Hippocampal formation (tissue), 2 donors: ENCODE results near the gene SPHKAP.
"Not testable (repeated sequence)": the region's sequence is repeated elsewhere in the genome, so short reads cannot be mapped to it uniquely, and the experiment has no call there.

Experiments
- DNase-seq, 2 donors: peaks; one replicate each; lab custom pipeline; 2025; lab: John Stamatoyannopoulos, UW

SPHKAP gene

DNA sequence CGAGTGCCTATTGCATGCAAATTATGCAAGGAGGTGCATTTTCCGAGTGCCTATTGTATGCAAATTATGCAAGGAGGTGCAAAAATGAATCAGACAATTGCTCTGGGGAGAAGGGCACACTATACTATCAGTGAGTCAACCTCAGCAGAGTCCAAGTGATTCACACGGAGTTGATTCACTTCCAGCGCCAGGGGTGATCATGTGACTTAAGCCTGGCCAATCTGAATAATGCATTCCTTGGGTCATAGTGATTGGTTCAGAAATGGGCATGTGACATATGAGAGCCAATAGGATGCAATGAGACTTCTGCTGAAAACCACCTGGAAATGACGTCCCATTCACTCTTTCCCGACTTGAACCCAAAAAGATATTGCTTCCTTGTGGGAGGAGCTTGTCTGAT, 157.9 kb downstream of the SPHKAP start:
- DNase-seq, result no peak

DNA sequence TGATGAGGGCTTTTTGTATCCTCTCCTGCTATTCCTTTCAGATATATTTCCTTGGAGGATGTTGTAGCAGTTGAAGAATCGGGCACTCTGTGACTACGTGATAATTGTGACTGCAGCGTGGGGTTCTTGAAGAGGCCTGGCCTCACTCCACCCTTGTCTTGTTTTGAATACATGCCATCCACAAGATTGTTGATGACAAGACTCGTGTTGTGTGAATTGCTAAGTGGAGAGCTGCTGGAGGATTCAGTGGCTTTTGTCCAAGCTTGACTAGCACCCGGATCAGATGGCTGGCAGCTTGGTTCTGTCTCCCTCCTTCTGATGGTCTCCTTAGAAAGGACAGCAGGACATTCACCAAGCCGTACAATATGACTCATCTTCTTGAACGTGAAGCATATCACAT, 163.2 kb downstream of the SPHKAP start:
- DNase-seq, result no peak

DNA sequence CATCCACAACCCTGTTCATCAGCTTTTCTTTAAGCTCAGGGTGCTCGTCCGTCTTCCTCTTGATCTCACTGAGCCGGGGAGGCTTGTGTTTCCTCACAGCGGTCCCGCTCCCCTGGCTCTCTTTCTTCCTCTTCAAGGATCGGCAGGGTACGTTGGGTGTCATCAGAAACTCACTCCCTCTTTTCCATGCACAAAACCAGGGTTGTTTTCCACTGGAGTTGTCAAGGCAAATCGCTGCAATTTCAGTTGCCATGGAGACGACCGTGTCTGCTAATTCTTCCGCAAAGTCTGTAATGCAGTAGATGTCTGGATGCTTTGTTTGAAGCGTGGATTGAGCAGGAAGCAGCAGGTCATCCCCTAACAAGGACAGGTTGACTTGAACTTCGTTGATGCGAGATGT, 163.7 kb downstream of the SPHKAP start:
- DNase-seq, result no peak

DNA sequence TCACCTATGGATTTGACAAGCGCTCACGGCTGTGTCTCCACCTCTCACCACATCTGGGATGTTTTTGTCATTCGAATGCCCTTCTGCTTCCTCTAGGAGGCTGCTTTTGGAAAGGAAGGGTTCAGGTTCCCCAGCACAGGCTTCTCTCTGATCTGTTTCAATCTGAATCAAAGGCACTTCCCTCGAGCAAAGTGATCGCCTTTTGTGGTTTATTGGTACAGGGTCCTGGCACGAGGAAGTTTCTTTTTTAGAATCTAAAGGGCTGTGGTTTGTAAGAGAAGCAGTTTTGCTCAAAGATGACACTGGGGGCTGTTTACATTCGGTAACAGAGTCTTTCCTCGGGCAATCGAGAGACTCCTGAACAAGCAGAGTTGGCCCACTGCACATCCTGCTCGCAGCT, 165.1 kb downstream of the SPHKAP start:
- no peak for DNase-seq

DNA sequence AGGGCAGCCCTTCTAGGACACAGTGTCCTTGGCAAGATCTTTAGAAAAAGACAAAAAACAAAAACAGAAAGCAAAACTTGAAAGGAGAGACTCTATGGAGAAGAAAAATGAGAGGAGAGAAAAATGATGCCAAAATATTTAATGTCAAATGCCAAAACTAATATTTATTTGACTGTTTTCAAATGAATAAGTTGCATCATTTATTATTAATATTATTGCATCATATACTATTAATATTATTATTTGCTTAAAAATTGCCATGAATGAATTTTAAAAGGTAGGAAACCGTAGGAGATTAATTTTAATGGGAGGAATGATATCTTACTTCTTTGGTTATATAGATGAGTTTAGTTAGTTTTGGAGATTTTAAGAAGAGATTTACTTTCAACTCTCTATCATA, 165.7 kb downstream of the SPHKAP start:
- no peak for DNase-seq

DNA sequence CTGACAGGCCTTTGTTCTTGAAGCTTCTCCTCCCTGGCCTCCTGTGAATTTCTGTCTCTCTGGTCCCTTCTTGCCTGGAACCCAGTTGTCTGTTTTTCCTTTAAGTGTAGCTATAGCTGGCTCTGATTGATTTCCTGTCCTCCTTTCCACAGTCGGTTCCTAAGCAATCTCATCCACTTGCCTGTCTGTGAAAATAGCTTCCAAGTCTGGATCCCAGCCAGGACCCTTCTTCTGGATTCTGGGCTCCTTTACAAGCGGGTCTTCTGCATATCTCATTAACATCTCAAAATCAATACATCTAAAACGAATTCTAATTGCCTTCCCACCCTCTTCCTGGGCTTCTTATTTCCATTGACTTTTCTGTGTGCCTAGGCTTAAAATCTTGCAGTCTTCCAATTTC, 185.1 kb downstream of the SPHKAP start:
- DNase-seq, result no peak

DNA sequence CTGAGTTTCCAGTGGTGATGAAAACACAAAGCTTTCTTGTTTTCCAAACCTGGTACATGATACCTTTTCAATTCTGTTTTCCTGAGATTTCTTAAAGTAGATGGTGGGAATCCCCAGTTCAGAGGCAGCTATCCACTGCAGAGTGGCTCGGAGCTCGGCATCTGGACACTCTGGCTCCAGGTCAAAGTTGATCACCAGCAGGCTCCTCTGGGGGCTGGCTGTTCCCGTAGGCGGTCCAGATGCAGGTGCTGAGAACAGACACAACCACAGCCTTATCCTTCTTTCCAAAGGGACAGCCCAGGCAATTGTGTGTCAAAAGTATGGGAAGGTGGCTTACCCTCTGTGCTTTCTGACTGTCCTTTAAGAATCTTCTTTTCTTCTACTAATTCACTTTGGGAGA, 190.6 kb downstream of the SPHKAP start:
- DNase-seq, result no peak

DNA sequence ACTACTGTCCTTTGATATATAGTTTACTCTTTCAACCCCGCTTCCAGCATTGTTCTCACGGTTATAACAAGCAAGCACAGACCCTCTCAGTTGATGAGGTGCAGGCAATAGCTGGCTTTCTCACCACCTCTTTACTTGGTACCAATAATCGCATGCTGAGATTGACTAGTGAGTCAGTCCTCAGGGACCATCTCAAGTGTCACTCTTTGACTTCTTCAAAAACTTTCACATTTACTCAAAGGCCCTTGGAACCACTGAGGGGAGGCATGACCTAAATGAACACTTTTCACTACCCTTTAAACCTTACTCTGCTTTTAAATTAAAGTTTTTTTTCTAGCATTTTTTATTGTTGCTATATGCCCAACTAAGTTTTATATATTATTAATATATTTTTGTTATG, 208.2 kb downstream of the SPHKAP start:
- DNase-seq, result no peak

DNA sequence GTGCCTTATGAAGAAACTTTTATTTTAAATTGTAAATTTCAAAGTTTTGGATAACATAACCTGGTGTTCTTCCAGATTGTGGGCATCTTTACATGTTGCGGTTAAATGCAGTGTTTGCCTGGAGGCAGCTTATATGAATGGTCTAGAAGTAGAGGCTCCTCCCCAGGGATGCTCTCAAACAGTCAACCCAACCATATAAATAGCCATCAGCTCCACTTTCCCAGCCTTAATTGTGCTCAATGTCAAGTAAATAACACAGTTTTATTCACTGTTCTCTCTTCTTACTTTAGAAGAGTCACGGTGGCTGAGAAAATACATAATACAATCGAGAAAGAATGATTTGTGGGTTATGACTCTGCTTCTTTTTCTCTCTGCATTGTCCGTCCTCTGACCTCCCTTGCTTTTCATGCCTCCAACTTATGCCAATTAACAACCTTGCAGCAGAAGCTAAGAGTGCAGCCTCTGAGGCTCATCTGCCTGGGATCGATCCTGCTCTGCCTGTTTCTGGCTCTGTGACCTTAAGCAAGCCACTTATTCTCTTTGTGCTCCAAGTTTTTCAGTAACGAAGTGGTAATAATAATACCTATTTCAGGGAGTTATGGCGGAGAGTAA, 209.8 kb downstream of the SPHKAP start:
- no peak for DNase-seq

DNA sequence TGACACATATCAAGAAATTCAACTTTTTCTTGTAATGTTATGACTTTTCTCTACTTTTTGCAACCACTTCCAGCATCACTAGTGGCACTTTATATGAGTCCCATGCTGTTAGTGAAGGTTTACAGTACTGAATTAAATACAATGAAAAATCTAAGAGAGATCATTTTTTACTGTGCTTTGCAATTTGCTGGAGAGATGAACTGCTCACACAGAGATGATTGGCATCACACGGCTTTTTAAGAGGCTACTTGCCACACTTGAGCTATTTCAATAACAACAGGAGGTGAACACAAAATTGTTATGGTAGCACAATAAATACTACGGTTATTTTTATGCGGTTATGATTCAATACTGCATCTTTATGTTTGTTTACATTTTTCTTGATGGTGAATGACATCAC, 221.2 kb downstream of the SPHKAP start:
- no peak for DNase-seq

DNA sequence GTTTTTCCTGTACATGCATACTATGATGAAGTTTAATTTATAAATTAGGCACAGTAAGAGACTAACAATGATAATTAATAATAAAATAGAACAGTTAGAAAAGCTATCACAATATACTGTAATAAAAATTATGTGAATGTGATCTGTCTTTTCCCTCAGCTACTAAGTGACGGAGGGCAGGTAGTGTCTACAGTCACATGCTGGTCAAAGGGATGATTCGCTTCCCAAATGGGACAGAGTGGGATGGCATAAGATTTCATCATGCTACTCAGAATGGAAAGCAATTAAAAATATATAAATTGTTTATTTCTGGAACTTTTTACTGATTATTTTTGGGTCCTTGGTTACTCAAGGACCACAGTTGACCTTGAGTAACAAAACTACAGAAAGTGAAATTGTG, 238.5 kb downstream of the SPHKAP start:
- DNase-seq, result no peak

DNA sequence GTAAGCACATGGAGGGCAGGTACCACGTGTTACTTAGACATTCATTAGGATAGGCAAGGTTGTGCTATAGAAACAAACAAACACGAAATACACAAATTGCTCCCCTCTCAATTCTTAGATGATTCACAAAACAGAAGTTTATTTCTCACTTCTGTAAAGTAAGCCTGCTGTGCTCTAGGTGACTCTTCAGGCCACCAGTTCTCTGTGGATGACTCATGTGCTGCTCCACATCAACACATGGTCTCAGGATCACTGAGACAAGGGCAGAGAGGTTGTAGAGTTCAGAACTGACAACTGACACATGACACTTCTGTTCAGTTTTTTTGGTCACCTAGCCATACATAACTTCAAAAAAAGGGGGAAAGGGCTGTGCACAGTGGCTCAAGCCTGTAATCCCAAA, 239.5 kb downstream of the SPHKAP start:
- DNase-seq, result no peak

DNA sequence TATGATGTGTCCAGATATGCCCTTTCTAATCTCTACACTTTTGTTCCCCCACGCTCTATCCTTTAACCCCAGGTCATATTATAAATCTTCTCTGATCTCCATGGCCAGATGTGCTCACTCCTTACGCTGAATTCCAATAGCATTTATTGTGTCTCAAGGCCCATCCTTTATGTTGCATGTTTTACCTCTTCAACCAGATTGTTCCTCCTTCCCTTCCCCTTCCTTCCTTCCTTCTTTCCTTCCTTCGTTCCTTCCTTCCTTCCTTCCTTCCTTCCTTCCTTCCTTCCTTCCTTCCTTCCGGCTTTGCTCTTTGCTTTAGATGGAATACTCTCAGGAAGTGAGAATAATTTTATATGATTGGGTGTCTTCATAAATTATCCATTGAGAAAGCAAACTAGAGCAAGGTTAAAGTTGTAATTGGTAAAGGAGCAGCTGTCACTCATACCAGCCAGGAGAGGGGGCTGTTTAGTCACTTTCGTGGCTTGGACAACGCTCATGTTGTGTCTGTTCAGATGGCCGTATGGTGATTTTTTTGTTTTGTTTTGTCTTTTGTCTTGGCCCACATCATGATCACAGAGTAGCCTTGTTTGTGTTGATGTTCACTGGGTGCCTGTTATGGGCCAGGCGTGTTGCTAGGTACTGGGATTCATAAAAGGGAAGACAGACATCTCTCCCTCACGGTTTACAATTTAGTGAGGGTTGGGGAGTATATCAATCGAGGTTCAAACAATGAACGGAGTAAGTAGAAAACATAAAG, 242.0 kb downstream of the SPHKAP start:
- peak; percentile 45 to 61 for DNase-seq

DNA sequence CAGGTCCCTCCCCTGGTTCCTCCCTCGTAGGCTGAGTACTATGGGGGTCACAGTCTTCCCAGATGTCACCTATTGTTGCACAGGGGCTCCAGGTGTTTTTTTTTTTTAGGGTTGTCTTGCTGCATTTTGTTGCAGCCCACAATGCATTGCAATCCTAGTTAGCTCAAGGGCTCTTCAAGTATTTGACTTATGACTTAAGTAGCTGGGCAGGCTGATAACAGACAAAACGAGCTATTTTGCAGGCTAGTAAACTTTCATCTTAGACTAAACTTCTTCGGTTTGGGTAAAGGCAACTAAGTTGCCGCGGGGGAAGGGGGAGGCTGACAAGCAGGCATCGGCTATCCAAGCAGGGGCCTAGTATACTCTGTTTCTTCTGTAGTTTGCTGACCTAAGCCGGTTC, 245.2 kb downstream of the SPHKAP start:
- not testable (repeated sequence) for DNase-seq

DNA sequence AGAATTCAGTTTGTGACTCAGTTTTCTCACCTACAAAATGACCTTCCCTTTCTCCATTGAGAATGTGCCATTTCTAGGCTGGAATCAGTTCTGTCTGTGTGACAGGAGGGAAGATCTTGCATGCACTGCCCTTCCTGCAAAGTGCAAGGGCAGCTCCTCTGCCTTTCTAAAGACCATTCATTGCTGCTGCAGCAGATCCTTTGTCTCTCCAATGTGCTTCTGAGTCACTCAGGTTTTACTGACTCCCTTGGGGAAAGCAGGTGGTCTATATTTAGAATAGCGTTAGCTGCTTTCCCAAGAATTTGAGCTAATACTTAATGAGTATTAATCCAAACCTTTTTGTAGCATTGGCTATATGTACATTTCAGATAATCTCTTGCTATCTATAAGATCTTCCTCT, 247.6 kb downstream of the SPHKAP start:
- no peak for DNase-seq

DNA sequence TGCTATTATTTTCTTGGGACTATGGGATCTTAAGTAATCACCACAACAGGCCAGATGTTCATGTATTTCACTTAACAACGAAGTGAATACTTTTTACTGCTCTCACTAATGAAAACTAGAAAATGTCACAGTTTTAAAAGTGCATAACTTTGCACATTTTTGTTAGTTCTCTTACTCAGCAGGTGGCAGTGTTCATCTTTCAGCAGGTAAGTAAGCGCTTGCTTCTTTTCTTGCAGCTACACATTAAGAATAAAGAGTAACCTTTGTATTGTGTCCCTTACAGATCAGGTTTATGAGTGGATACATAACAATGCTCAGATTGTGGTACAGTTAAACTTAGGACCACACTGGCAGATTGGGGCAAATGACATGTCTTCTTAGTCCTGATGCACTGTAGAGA, 249.1 kb downstream of the SPHKAP start:
- DNase-seq, result no peak

DNA sequence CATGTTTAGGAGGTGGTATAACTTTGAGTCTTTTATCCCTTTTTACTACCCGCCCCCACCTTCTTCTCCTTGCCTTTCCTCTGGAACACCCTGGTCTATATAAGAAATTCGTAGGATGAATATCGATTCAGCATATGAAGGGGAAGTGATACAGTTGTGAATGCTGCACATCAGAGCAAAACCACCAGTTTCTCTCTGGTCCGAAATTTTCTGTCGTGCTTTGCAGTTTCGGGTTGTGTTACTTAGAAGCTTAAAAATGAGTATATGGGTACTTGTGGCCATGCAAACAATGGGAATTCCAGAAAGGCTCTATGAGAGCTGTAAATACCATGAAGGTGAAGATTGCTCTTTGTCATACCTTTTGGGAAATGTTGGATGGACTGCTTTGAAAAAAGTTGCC, 249.5 kb downstream of the SPHKAP start:
- DNase-seq, result no peak
